Stimulated activated CD8-positive, alpha-beta memory T cell treated with anti-CD3 and anti-CD28 coated beads, Interleukin-2, amount 100 ng/mL, for 1 hour (primary cell): ENCODE data around the gene CEBPB.
"Not testable (repeated sequence)": the region's sequence is repeated elsewhere in the genome, so short reads cannot be mapped to it uniquely, and the experiment has no call there.

Experiments
- DNase-seq, 2 donors: peaks; one replicate each; pipeline ENCODE4 v3.0.0-alpha.2; 2020; ENCODE audit warnings: low read depth in 2 of 2

The CEBPB gene

DNA sequence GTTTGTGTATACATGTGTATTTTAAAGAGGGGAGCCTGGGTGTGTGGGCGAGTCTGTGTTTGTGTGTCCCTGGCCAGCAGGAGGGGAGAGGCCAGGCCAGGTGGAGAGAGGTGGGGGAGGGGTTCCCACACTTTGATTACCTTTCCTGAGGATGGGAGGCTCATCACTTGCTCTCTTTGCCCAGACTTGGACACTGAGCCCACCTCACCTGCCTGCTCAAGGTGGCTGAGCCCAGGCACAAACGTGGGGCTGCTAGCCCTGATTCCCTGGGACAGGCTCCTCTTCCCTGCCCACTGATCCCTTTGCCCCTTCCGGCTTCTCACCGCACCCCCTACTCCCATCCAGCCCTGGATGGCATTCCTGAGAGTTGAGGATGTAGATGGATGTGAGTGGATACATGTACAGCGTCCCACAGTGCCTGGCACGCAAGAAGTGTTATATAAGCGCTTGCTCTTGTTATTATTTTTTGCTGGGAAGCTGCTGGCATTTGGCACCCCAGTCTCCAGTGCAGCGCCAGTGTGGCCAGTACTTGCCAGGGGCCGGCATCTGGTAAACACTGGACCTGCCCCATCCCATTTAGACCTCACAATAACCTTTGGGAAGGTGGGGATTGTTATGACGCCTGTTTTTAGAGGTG lies 2.7 kb downstream of the CEBPB start:
- no peak for DNase-seq

- no peak for DNase-seq
Observed at GRCh38 chr20:50193836-50194421, 3.3 kb downstream of the CEBPB start.

DNA sequence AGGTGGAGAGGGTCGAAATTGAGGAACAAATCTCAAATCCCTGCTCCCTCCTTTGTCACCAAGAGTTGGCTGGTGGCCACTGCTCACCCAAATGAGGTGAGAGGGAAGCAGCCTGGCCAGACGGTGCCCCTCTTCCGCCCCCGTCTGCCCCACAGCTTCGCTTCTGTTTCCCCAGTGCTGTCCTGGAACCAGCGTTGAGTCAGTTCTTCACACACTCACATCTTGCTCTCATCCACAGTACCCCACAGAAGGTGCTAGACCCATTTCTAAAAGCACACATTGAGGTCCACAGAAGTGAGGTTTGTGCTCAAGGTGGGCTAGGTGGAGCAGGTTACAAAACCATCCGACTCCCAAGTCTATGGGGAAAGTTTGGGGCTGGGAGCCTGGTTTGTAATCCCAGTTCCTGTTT lies 3.8 kb downstream of the CEBPB start:
- no peak for DNase-seq

DNA sequence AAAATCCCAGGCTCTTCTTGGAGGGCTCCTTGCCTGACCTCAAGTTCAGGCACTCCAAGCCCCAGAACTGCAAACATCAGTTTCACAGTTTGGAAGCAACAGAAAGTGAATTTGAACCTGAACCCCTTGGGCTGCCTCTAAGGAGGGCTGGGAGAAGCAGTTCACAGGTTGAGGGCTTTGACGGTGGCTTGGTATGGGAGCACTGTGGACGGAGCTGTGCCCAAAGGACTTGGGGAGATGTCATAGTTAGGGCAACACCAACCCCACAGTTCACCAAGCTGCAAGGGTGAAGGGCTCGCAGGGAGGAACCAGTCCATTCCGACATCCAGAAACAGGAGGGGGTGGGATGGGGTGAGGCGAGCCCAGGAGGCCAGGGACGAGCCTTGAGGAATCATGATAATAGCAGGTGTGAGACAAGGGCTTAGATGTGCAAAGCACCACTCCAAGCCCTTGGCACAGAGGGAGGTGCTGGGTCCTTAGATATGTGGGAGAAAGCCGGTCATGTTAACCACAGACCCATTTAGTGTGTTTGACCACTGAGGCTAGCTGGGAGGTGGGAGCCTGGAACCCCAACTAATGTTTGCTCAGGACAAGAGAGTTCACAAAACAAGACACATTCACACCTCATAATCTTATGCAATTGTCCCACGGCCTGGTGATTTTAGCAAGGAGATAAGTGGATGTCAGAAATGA lies 4.3 kb downstream of the CEBPB start:
- DNase-seq: no peak

DNA sequence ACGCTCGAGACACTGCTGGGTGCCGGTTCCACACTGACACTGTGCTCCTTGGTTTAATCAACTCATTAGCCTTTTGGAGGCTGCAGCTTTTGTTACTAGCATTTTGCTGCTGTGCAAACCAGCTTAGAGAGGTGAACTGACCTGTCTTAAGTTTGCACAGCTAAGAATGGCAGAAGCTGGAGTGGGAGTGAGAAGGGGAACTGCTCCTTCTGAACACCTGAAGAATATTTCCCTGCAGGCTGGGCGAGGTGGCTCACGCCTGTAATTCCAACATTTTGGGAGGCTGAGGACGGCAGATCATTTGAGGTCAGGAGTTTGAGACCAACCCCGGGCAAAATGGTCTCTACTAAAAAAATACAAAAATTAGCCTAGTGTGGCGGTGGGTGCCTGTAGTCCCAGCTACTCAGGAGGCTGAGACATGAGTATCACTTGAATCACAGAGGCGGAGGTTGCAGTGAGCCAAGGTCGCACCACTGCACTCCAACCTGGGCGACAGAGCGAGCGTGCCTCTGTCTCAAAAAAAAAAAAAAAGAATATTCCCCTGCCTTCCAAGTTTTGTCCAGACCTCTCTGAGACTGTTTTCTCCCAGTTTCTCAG lies 5.0 kb downstream of the CEBPB start:
- DNase-seq: no peak

DNA sequence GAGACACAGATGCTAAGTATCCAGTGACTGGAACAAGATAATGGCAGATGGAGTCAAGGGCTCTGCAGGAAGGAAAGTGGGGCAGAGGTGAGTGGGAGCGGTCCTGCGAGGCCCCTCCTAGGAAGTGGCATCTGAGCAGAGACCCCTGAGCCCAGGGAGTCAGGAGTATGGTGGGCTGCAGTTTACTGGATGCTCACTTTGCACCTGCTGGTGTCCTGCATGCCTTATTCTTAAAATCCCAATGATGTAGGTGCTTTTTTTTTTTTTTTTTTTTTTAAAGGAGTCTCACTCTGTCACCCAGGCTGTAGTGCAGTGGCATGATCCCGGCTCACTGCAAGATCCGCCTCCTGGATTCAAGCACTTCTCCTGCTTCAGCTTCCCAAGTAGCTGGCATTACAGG lies 5.6 kb downstream of the CEBPB start:
- DNase-seq: no peak

- DNase-seq: no peak
Observed at GRCh38 chr20:50196896-50197295, 6.3 kb downstream of the CEBPB start.

GRCh38 chr20:50197463-50198179 lies 7.0 kb downstream of the CEBPB start:
- no peak for DNase-seq

GRCh38 chr20:50198180-50198666 lies 7.6 kb downstream of the CEBPB start:
- DNase-seq: no peak

- no peak for DNase-seq
Observed at GRCh38 chr20:50198716-50199115, 8.1 kb downstream of the CEBPB start.

GRCh38 chr20:50199703-50200102 lies 9.1 kb downstream of the CEBPB start:
- DNase-seq: no peak

DNA sequence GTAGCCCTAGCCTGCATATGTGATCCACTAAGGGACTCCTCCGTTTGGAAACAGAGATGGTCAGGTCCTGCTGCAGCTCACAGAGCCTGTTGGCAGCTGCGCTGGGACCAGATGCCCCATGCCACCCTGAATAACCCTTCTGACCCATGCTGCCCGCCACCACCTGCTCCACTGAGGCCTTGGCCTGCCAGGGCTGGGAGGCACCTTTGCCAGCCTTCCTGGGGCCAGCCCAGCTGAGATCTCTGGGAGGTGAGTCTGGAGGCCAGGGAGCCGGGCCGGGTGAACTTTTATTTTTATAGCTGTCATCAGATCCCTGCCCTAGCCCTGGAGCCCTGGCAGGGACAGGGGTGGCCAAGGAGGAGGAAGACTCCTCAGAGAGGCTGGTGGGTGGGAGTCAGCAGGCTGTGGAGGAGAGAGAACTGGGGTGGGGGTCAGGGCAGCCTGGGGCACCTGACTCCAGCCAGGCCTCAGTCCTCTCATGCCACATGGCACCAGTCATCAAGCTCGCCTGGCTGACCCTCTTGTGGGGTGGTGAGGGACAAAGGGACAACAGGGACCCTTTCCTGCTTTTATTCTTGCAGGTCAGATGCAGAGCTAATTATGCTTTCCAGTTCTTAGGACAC lies 10.0 kb downstream of the CEBPB start:
- DNase-seq: no peak

- DNase-seq: not testable (repeated sequence)
Observed at GRCh38 chr20:50201710-50202109, 11.1 kb downstream of the CEBPB start.

DNA sequence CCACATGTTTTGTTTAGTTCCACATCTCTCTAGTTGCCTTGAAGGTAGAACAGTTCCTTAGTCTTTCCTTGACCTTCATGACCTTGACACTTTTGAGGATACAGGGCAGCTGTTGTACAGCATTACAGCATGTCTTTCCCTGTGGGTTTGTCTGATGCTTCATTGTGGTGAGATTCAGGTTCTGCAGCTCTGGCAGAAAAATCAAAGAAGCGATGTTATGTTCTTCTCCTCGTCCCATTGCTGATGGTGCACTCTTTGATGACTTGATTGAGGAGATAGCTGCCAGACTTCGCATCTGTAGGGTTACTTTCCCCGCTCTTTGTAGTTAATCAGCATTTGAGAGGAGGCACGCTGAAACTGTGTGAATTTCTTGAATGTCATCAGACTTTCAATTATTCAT lies 12.0 kb downstream of the CEBPB start:
- no peak for DNase-seq

DNA sequence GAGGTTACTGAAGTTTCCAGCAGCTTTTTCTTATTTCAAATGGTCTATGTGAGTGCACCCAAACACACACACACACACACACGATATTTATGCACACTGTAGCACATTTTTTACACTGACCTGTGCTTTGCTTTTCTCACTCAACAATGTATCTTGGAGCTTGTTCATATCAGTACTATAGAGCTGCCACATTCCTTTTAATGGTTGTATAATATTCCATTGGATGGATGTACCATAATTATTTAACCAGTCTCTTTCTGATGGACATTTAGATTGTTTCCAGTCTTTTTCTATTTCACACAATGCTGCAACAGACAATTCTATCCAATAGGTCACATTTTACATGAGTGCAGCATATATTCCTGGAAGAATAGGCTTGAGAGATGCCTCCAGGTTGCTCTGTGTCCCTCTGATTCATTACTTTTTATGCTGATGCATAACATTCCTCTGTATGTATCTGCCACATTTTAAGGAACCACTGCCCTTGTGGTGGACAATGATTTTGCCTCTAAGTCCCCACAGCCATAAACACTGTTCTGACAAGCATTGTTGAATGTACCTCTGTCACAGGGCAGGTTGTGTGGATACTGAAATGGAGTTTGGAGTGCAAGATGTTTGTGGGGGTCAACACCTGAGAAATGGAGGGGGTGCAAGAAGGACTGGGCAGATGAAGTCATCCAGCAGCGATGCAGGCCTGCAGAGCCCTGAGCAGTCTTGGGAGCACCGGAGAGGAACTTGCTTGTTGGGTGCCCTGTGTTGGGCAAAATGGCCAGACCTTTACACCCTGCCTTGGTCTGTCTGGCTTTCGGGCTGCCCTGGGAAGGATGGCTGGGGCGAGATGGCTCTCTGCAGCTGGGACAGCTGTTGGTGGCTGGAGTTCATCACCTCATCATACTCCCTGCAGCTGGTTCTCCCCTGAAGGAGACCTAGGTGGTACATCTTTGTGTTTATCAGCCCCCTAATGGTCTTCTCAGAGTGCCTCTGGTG lies 13.6 kb downstream of the CEBPB start:
- DNase-seq: no peak

- DNase-seq: no peak
Observed at GRCh38 chr20:50207026-50207425, 16.4 kb downstream of the CEBPB start.

- DNase-seq: no peak
Observed at GRCh38 chr20:50208085-50208491, 17.5 kb downstream of the CEBPB start.

DNA sequence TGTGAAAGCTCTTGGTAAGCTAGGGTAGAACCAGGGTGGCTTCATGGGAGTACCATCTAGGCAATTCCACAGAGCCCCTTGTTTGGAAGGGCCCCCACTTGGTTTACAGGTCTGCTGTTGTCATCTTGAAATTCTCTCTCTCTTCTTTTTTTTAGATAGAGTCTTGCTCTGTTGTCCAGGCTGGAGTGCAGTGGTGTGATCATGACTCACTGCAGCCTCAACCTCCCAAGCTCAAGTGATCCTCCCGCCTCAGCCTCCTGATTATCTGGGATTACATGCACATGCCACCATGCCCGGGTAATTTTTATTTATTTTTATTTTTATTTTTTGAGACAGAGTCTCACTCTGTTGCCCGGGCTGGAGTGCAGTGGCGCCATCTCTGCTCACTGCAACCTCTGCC lies 18.2 kb downstream of the CEBPB start:
- not testable (repeated sequence) for DNase-seq

GRCh38 chr20:50210066-50210619 lies 19.5 kb downstream of the CEBPB start:
- DNase-seq: no peak

GRCh38 chr20:50211091-50211490 lies 20.5 kb downstream of the CEBPB start:
- DNase-seq: no peak
